Measurements from ENCODE around the gene ZBTB5. TPM values are rescaled to one million over a fixed set of nuclear protein-coding genes. Genes with fewer than 3 reads are reported as not detected.
"Not testable (repeated sequence)": the region's sequence is repeated elsewhere in the genome, so short reads cannot be mapped to it uniquely, and the experiment has no call there.

Gene ZBTB5
- total RNA-seq, 1 experiment from 2014 or later = 30.6 TPM

GRCh38 chr9:37476930-37477329 is 11.7 kb upstream of the ZBTB5 start:
- H3K36me3 ChIP-seq (ENCODE audit: control insufficient read depth, insufficient read depth, low read length) = no peaks in the 10 kb centered on the region
- BruUV-seq (replicated peaks) = no TSS peak
- CTCF ChIA-PET = no interaction called here
- no peak overlapping the region for H3K4me3 ChIP-seq (ENCODE audit: low read depth in 2 of 2, low read length in 2 of 2)
- H3K27me3 ChIP-seq (ENCODE audit: control insufficient read depth, insufficient read depth, low read length) = no peaks in the 10 kb centered on the region
- TF ChIP-seq REST (IDR thresholded peaks at IDR 0.05; ENCODE audit: insufficient read depth in 1 of 2, low read depth in 2 of 2, low read length in 1 of 2) (no peak), TCF7L2 (IDR thresholded peaks at IDR 0.05; ENCODE audit: low read depth, low read length) (no peak), POLR2AphosphoS5 (IDR thresholded peaks at IDR 0.05; ENCODE audit: low read depth, low read length) (no peak), CTCF (IDR thresholded peaks at IDR 0.05) (no peak), SIN3A (IDR thresholded peaks at IDR 0.05; ENCODE audit: borderline replicate concordance, insufficient read depth, low read depth, low read length) (no peak)
- H3K27ac ChIP-seq (ENCODE audit: low read length) = peak overlapping the region; percentile 52; the same call in 1 of the 2 replicates
- ATAC-seq (no peak), DNase-seq (ENCODE audit: low read depth, low spot score) (no peak)
- H3K9me3 ChIP-seq (ENCODE audit: control insufficient read depth, insufficient read depth, low read depth, low read length) = peaks cover 16% of the 10 kb centered on the region
- H3K4me1 ChIP-seq (ENCODE audit: control insufficient read depth, insufficient read depth, low read length) = peaks cover 23% of the 10 kb centered on the region
- intact Hi-C loops (cut with micrococcal nuclease; ENCODE audit: unreplicated experiment) (loop anchor here (10.0 kb wide), 1 partner anchor 268 kb away; no protein-coding TSS in a partner anchor), in situ Hi-C loops (cut with HindIII; ENCODE audit: low pct_unique_long_range_greater_than_20kb, low sequenced_read_pairs) (no loop called here)
- POLR2A ChIA-PET = no interaction called here

DNA sequence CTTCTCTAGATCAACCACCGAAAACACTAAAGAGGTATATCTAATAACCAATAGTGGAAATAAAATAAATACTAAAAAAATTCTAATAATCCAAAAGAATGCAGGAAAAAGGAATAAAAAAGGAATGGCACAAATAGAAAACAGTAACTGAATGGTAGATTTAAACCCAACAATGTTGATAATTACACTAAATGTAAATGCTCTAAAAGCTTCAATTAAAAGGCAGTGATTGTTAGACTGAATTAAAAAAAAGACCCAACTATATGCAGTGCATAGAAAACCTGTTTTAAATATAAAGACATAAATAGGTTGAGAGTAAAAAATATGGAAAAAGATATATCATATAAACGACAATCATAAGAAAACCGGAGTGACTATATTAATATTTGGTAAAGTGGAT is 9.2 kb upstream of the ZBTB5 start:
- Histone ChIP-seq H3K4me1 (ENCODE audit: control insufficient read depth, insufficient read depth, low read length) (peaks cover 28% of the 10 kb centered on the region), H3K27me3 (ENCODE audit: control insufficient read depth, insufficient read depth, low read length) (no peaks in the 10 kb centered on the region), H3K36me3 (ENCODE audit: control insufficient read depth, insufficient read depth, low read length) (no peaks in the 10 kb centered on the region), H3K27ac (ENCODE audit: low read length) (peak overlapping the region; percentile 98), H3K9me3 (ENCODE audit: control insufficient read depth, insufficient read depth, low read depth, low read length) (peaks cover 16% of the 10 kb centered on the region), H3K4me3 (ENCODE audit: low read depth in 2 of 2, low read length in 2 of 2) (no peak overlapping the region)
- TF ChIP-seq REST (IDR thresholded peaks at IDR 0.05; ENCODE audit: insufficient read depth in 1 of 2, low read depth in 2 of 2, low read length in 1 of 2) = no peak
- TF ChIP-seq POLR2AphosphoS5 (IDR thresholded peaks at IDR 0.05; ENCODE audit: low read depth, low read length) = no peak
- TF ChIP-seq TCF7L2 (IDR thresholded peaks at IDR 0.05; ENCODE audit: low read depth, low read length) = no peak
- no peak for TF ChIP-seq SIN3A (IDR thresholded peaks at IDR 0.05; ENCODE audit: borderline replicate concordance, insufficient read depth, low read depth, low read length)
- no peak for TF ChIP-seq CTCF (IDR thresholded peaks at IDR 0.05)
- POLR2A ChIA-PET = interaction anchor here (0.7 kb wide), 1 partner anchor 393 kb away, joined by 4 read pairs; no protein-coding TSS in a partner anchor
- ATAC-seq (no peak), DNase-seq (ENCODE audit: low read depth, low spot score) (no peak)
- no TSS peak for BruUV-seq (replicated peaks)
- in situ Hi-C loops (cut with HindIII; ENCODE audit: low pct_unique_long_range_greater_than_20kb, low sequenced_read_pairs) (no loop called here), intact Hi-C loops (cut with micrococcal nuclease; ENCODE audit: unreplicated experiment) (loop anchor here (10.0 kb wide), 1 partner anchor 270 kb away; no protein-coding TSS in a partner anchor)
- CTCF ChIA-PET = no interaction called here

- CTCF ChIA-PET; H3K27me3 ChIP-seq (ENCODE audit: control insufficient read depth, insufficient read depth, low read length); ATAC-seq; in situ Hi-C loops (cut with HindIII; ENCODE audit: low pct_unique_long_range_greater_than_20kb, low sequenced_read_pairs); H3K36me3 ChIP-seq (ENCODE audit: control insufficient read depth, insufficient read depth, low read length); H3K4me3 ChIP-seq (ENCODE audit: low read depth in 2 of 2, low read length in 2 of 2); DNase-seq (ENCODE audit: low read depth, low spot score); BruUV-seq (replicated peaks): not testable (repeated sequence)
- Histone ChIP-seq H3K4me1 (ENCODE audit: control insufficient read depth, insufficient read depth, low read length) (peaks cover 28% of the 10 kb centered on the region), H3K9me3 (ENCODE audit: control insufficient read depth, insufficient read depth, low read depth, low read length) (peaks cover 16% of the 10 kb centered on the region), H3K27ac (ENCODE audit: low read length) (peak overlapping the region; percentile 98)
- intact Hi-C loops (cut with micrococcal nuclease; ENCODE audit: unreplicated experiment) = loop anchor here (10.0 kb wide), 1 partner anchor 271 kb away; no protein-coding TSS in a partner anchor
- POLR2A ChIA-PET = interaction anchor here (0.7 kb wide), 1 partner anchor 394 kb away, joined by 4 read pairs; no protein-coding TSS in a partner anchor
Observed at GRCh38 chr9:37473982-37474381, 8.7 kb upstream of the ZBTB5 start.
